Fibroblast of the conjunctiva (primary cell): Measurements from ENCODE around the gene P3R3URF.

Experiments used
- DNase-seq: peaks from one replicate; pipeline ENCODE4 v3.0.0-alpha.2; 2010; ENCODE audit warnings: low read depth

The P3R3URF gene

DNA sequence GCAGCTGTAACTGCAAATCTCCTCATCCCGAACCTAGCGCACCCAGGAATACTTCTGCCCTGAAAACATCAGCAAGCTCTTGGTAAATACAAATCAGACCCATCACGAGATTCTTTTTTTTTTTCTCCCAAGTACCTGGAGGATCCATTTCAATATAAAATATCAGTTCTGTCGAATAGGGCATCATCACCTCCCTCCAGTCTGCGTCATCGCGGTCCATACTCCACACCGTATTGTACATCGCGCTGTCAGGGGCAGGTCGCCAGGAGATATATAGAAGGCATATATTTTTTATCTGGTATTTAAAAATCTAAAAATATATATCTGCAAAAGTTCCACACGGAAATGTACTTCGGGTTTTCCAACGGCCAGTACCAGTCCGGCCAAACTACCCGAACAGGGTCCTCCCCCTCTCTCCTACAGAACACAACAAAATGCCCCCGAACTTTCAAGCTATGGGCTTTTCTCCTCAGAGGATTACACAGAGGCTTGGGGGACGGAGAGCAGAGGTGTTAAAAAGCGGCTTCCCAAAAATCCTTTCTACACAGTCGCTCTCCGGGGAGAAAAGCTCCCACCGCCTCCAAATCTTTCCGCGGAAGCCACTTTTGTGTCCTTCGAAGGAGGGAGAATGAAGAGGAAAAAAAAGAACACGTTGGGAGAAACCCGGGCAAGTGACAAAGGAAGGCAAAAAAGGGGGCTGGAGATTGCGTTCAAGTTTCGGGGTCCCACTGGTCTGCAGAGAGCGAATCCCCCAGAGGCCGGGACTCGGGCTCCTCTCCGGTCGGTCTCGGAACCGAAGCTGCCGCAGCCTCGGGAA is 44.4 kb downstream of the P3R3URF start:
- no peak for DNase-seq

DNA sequence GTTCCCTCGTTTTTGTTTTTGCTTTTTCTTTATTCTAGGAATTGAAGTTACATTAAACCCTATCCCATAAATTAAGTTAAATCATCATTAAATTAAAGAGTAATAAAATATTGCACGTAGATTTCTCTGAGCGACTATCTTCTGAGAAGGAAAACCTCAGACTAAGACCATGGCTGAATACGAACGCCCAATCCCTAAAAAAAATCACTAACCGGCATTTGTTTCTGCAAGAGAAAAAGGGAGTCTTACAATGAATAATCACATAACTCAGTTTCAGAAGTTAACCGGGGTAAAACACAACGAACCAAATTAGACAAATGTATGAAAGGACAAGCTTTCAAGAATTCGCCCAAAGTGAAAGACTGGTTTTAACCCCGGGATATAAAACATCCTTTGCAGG is 45.2 kb downstream of the P3R3URF start:
- DNase-seq = no peak

DNA sequence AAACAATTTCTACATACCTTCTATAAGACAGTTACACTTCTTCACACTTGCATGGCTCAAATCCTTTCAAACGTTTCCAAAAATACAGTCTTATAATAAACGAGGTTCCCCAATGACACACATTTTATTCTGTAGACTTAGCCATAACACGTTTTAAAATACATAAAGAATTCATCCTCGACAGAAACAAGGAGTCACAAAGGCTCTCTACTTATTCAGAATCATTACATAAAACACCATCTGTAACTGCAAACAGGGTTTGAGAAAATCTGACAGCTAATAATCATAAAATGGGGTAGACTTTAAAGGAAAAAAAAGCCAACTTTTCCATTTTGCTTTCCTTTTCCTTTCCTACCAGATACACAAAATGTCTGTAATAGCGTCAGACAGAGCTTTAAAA is 45.7 kb downstream of the P3R3URF start:
- no peak for DNase-seq

- no peak for DNase-seq
Measured at GRCh38 chr1:46130121-46130520, 46.2 kb downstream of the P3R3URF start.

DNA sequence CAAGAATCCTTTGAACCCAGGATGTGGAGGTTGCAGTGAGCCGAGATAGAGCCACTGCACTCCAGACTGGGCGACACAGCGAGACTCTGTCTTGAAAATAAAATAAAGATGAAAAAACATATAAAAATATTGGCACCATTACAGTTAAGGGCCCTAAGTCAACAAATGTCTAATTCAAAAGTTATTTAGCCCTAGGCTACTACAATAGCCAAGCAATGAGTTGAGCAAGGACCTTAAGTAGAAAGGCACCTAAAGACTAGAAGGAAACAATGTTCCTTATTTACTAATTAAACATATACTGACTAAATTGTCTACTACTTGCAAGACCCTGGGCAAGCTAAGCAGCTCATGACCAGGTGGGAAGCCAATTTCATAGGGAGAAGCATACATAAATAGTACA is 47.9 kb downstream of the P3R3URF start:
- no peak for DNase-seq
